WERI-Rb-1 (cell line): ENCODE results near the gene TRAPPC11.
A peak's percentile ranks its signal among the peaks of the same experiment; 100 is the strongest.

Experiments
- DNase-seq: peaks from one replicate; pipeline ENCODE4 v3.0.0-alpha.2; 2020
- H3K27ac ChIP-seq: fragments of 250-450 bp; sonication (Bioruptor Pico); 2 replicates; pipeline ENCODE4 v1.5.1; 2020; ENCODE audit warnings: mild to moderate bottlenecking, moderate library complexity
- H3K27me3 ChIP-seq: fragments of 250-450 bp; sonication (Bioruptor Pico); 2 replicates; pipeline ENCODE4 v1.5.1; 2021; ENCODE audit warnings: mild to moderate bottlenecking, low read depth, moderate library complexity; ENCODE audit not compliant: insufficient read depth, severe bottlenecking
- H3K36me3 ChIP-seq: fragments of 250-450 bp; sonication (Bioruptor Pico); 2 replicates; pipeline ENCODE4 v1.5.1; 2020; ENCODE audit warnings: mild to moderate bottlenecking, moderate library complexity
- H3K4me3 ChIP-seq: 2 replicates; pipeline ENCODE4 v1.5.1; 2011; ENCODE audit warnings: low read depth, mild to moderate bottlenecking, control low read depth, low read length
- H3K9me3 ChIP-seq: fragments of 250-450 bp; sonication (Bioruptor Pico); 2 replicates; pipeline ENCODE4 v1.5.1; 2021; ENCODE audit warnings: mild to moderate bottlenecking, moderate library complexity; ENCODE audit not compliant: severe bottlenecking
- CTCF ChIP-seq: IDR thresholded peaks from 2 replicates; pipeline ENCODE4 v1.5.1; 2011; ENCODE audit warnings: low read depth, mild to moderate bottlenecking, control low read depth, inconsistent platforms, low read length

TRAPPC11 gene

GRCh38 chr4:183747931-183748670, 89.0 kb downstream of the TRAPPC11 start:
- DNase-seq = no peak
- no peak for TF ChIP-seq CTCF

GRCh38 chr4:183751106-183751505, 92.0 kb downstream of the TRAPPC11 start:
- peaks cover 17% of the 10 kb centered on the region for H3K9me3 ChIP-seq
- H3K4me3 ChIP-seq = no peak overlapping the region
- DNase-seq = no peak
- H3K27me3 ChIP-seq = no peaks in the 10 kb centered on the region
- H3K36me3 ChIP-seq = no peaks in the 10 kb centered on the region
- no peak for TF ChIP-seq CTCF
- no peak overlapping the region for H3K27ac ChIP-seq

More at GRCh38 chr4:183747931-183748670, 89.0 kb downstream of the TRAPPC11 start:
- H3K36me3 ChIP-seq = no peaks in the 10 kb centered on the region
- H3K9me3 ChIP-seq = peaks cover 11% of the 10 kb centered on the region
- H3K4me3 ChIP-seq = no peak overlapping the region
- H3K27me3 ChIP-seq = no peaks in the 10 kb centered on the region
- H3K27ac ChIP-seq = no peak overlapping the region

- no peak for TF ChIP-seq CTCF
- Histone ChIP-seq H3K36me3 (no peaks in the 10 kb centered on the region), H3K9me3 (peaks cover 7% of the 10 kb centered on the region), H3K27ac (no peak overlapping the region), H3K27me3 (no peaks in the 10 kb centered on the region), H3K4me3 (no peak overlapping the region)
- no peak for DNase-seq
Observed at GRCh38 chr4:183755596-183755995, 96.5 kb downstream of the TRAPPC11 start.

GRCh38 chr4:183757060-183757459, 98.0 kb downstream of the TRAPPC11 start:
- no peaks in the 10 kb centered on the region for H3K27me3 ChIP-seq
- no peak overlapping the region for H3K27ac ChIP-seq
- peaks cover 7% of the 10 kb centered on the region for H3K9me3 ChIP-seq
- TF ChIP-seq CTCF = no peak
- no peaks in the 10 kb centered on the region for H3K36me3 ChIP-seq
- H3K4me3 ChIP-seq = no peak overlapping the region
- DNase-seq = no peak

- Histone ChIP-seq H3K27me3 (no peaks in the 10 kb centered on the region), H3K4me3 (no peak overlapping the region), H3K36me3 (no peaks in the 10 kb centered on the region), H3K27ac (no peak overlapping the region), H3K9me3 (peaks cover 7% of the 10 kb centered on the region)
- TF ChIP-seq CTCF = peak; percentile 41
- no peak for DNase-seq
Observed at GRCh38 chr4:183758061-183758757, 99.1 kb downstream of the TRAPPC11 start.
